Ovary (tissue), 3 donors: ENCODE data around the gene TBC1D2.

Experiments used
- EP300 ChIP-seq: sonication (generic); formaldehyde crosslinking; IDR thresholded peaks from one replicate; pipeline ENCODE4 v1.6.1; 2017; ENCODE audit warnings: antibody characterized with exemption
- POLR2A ChIP-seq: fragments of 450-650 bp; IDR thresholded peaks from one replicate; pipeline ENCODE4 v1.6.1; 2017; ENCODE audit warnings: antibody characterized with exemption, mild to moderate bottlenecking, moderate library complexity
- TF ChIP-seq, protein P1 (sequence below), 3 donors: fragments of 450-650 bp in 2 of 3; fragments of 200-600 bp in 1 of 3; IDR thresholded peaks; one replicate each; pipeline versions ENCODE4 v1.5.1 to v1.8.0; 2016 to 2022; ENCODE audit warnings: antibody characterized with exemption in 3 of 3, mild to moderate bottlenecking in 1 of 3
- donor health status: DM: no; HTN: no; CAD: no.

DNA sequence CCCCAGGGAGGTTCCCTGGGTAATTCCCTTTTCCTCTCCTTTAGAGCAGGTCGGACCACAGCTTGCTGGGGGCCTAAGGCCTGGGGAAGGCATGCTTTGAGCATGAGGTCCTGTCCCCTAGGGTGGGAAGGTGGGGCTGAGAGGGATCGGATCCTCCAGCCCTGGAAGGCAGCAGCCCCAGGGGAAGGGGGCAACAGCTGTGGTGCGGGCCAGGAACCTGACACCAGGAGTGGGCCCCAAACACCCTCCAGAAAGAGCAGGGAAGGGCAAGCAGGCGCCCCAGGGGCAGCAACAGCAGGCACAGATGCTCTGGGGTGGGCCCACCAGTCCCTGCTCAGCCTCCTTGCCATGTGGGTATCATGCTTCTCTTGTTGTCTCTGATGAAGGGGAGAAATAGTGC lies 59.8 kb downstream of the TBC1D2 start:
- TF ChIP-seq, protein P1, sequence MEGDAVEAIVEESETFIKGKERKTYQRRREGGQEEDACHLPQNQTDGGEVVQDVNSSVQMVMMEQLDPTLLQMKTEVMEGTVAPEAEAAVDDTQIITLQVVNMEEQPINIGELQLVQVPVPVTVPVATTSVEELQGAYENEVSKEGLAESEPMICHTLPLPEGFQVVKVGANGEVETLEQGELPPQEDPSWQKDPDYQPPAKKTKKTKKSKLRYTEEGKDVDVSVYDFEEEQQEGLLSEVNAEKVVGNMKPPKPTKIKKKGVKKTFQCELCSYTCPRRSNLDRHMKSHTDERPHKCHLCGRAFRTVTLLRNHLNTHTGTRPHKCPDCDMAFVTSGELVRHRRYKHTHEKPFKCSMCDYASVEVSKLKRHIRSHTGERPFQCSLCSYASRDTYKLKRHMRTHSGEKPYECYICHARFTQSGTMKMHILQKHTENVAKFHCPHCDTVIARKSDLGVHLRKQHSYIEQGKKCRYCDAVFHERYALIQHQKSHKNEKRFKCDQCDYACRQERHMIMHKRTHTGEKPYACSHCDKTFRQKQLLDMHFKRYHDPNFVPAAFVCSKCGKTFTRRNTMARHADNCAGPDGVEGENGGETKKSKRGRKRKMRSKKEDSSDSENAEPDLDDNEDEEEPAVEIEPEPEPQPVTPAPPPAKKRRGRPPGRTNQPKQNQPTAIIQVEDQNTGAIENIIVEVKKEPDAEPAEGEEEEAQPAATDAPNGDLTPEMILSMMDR (IDR thresholded peaks at IDR 0.05), result no peak
- TF ChIP-seq POLR2A (no peak), EP300 (no peak)
